Esophagus (tissue), 2 donors: ENCODE results near the gene ERAL1. TPM values are rescaled to one million over a fixed set of nuclear protein-coding genes. Genes with fewer than 3 reads are reported as not detected.

Experiments used
- H3K27ac ChIP-seq, 2 donors: one replicate each; pipeline ENCODE4 v1.5.1; 2013; ENCODE audit warnings: low read depth in 2 of 2, mild to moderate bottlenecking in 2 of 2, inconsistent platforms in 1 of 2, low read length in 1 of 2, moderate library complexity in 1 of 2
- H3K27me3 ChIP-seq, 2 donors: one replicate each; pipeline ENCODE4 v1.6.1; 2013; ENCODE audit warnings: low read length in 2 of 2, control low read depth in 1 of 2, mild to moderate bottlenecking in 1 of 2; ENCODE audit not compliant: insufficient read depth in 2 of 2, control insufficient read depth in 1 of 2
- H3K36me3 ChIP-seq, 2 donors: one replicate each; pipeline ENCODE4 v1.6.1; 2013; ENCODE audit warnings: low read length in 1 of 2; ENCODE audit not compliant: control insufficient read depth in 2 of 2, insufficient read depth in 2 of 2
- H3K4me1 ChIP-seq, 2 donors: one replicate each; pipeline ENCODE4 v1.6.1; 2013; ENCODE audit warnings: low read length in 1 of 2; ENCODE audit not compliant: control insufficient read depth in 2 of 2, insufficient read depth in 2 of 2
- H3K4me3 ChIP-seq, 2 donors: one replicate each; pipeline ENCODE4 v1.5.1; 2013; ENCODE audit warnings: low read length in 2 of 2, mild to moderate bottlenecking in 2 of 2, low read depth in 1 of 2, moderate library complexity in 1 of 2
- H3K9me3 ChIP-seq, 2 donors: one replicate each; pipeline ENCODE4 v1.6.1; 2013; ENCODE audit warnings: mild to moderate bottlenecking in 2 of 2, low read depth in 1 of 2, low read length in 1 of 2, moderate library complexity in 1 of 2; ENCODE audit not compliant: control insufficient read depth in 2 of 2, insufficient read depth in 1 of 2
- WGBS, 2 donors: extraction: QIAGEN DNeasy Blood & Tissue Kit; methylation state at CpG; one replicate each; pipeline ENCODE4 v1.1.7; 2013; 5-methylcytosine and 5-hydroxymethylcytosine counted together
- polyA plus RNA-seq, 2 donors: library from polyadenylated mRNA; stranded (reverse); fragments of 200-250 nt; gene quantifications; one replicate each; pipeline ENCODE4 v1.2.3, GENCODE V29; 2013
- donor health status: healthy with polysubstance abuse.
- donor health status: Bipolar disorder and iron deficiency.

Gene ERAL1
- 10 to 100 TPM; 24.0 to 32.4 TPM for polyA plus RNA-seq

GRCh38 chr17:28854457-28855335, at the start of gene ERAL1:
Gene ERAL1 (plus strand): TSS chr17:28855016. CDS start chr17:28855035, 19 bp downstream.
- Histone ChIP-seq H3K9me3 (no peaks in the 10 kb centered on the region), H3K27me3 (no peaks in the 10 kb centered on the region), H3K27ac (peak within 1 kb of the TSS; percentile 71 to 84), H3K36me3 (peaks cover 4 to 11% of the 10 kb centered on the region in 2 donors), H3K4me1 (peaks cover 0 to 3% of the 10 kb centered on the region in 2 donors), H3K4me3 (peak within 1 kb of the TSS; percentile 81 to 98)
- 1 to 2% methylated on average over 42 of the region's 42 CpGs for WGBS, 2 donors

GRCh38 chr17:28807925-28808634, 46.7 kb upstream of the ERAL1 start:
- Histone ChIP-seq H3K27ac (peak overlapping the region; percentile 70 to 91), H3K27me3 (no peaks in the 10 kb centered on the region), H3K4me3 (no peak overlapping the region), H3K36me3 (no peaks in the 10 kb centered on the region), H3K9me3 (no peaks in the 10 kb centered on the region), H3K4me1 (no peaks in the 10 kb centered on the region)
- 8 to 10% methylated on average over 2 of the region's 2 CpGs for WGBS, 2 donors

GRCh38 chr17:28810437-28810836, 44.4 kb upstream of the ERAL1 start:
- Histone ChIP-seq H3K27me3 (no peaks in the 10 kb centered on the region), H3K4me3 (no peak overlapping the region), H3K27ac (no peak overlapping the region), H3K36me3 (no peaks in the 10 kb centered on the region), H3K4me1 (no peaks in the 10 kb centered on the region), H3K9me3 (no peaks in the 10 kb centered on the region)
- 89 to 90% methylated on average over 1 of the region's 1 CpG for WGBS, 2 donors

- no peaks in the 10 kb centered on the region for H3K27me3 ChIP-seq
- H3K4me1 ChIP-seq = no peaks in the 10 kb centered on the region
- H3K36me3 ChIP-seq = no peaks in the 10 kb centered on the region
- H3K27ac ChIP-seq = peak overlapping the region; percentile 43 to 85
- peak overlapping the region; percentile 79 to 90 for H3K4me3 ChIP-seq
- 5 to 7% methylated on average over 6 of the region's 6 CpGs for WGBS, 2 donors
- no peaks in the 10 kb centered on the region for H3K9me3 ChIP-seq
These were observed 43.1 kb upstream of the ERAL1 start for GRCh38 chr17:28811651-28812090.

GRCh38 chr17:28812091-28812747, 42.6 kb upstream of the ERAL1 start:
- Histone ChIP-seq H3K4me1 (no peaks in the 10 kb centered on the region), H3K9me3 (no peaks in the 10 kb centered on the region), H3K4me3 (peak overlapping the region; percentile 79 to 90), H3K36me3 (no peaks in the 10 kb centered on the region), H3K27me3 (no peaks in the 10 kb centered on the region), H3K27ac (peak overlapping the region; percentile 95 to 96)
- WGBS, 2 donors = 1% methylated on average over 36 to 47 of the region's 47 CpGs

- Histone ChIP-seq H3K27me3 (no peaks in the 10 kb centered on the region), H3K36me3 (no peaks in the 10 kb centered on the region), H3K4me1 (no peaks in the 10 kb centered on the region), H3K4me3 (peak overlapping the region; percentile 79 to 90), H3K27ac (peak overlapping the region; percentile 95 to 96), H3K9me3 (no peaks in the 10 kb centered on the region)
- 0 to 1% methylated on average over 9 of the region's 10 CpGs for WGBS, 2 donors
These were observed 42.0 kb upstream of the ERAL1 start for GRCh38 chr17:28812748-28813377.

GRCh38 chr17:28816540-28816939, 38.3 kb upstream of the ERAL1 start:
- Histone ChIP-seq H3K9me3 (no peaks in the 10 kb centered on the region), H3K4me1 (no peaks in the 10 kb centered on the region), H3K36me3 (no peaks in the 10 kb centered on the region), H3K27me3 (no peaks in the 10 kb centered on the region), H3K27ac (no peak overlapping the region), H3K4me3 (no peak overlapping the region)
- 82% methylated on average over 4 of the region's 4 CpGs for WGBS, 2 donors

GRCh38 chr17:28818819-28819221, 36.0 kb upstream of the ERAL1 start:
- Histone ChIP-seq H3K27ac (no peak overlapping the region), H3K27me3 (no peaks in the 10 kb centered on the region), H3K36me3 (no peaks in the 10 kb centered on the region), H3K4me1 (no peaks in the 10 kb centered on the region), H3K9me3 (no peaks in the 10 kb centered on the region), H3K4me3 (no peak overlapping the region)
- 44 to 55% methylated on average over 3 of the region's 3 CpGs for WGBS, 2 donors

- no peak overlapping the region for H3K4me3 ChIP-seq
- WGBS, 2 donors = 45 to 67% methylated on average over 1 of the region's 1 CpG
- no peaks in the 10 kb centered on the region for H3K27me3 ChIP-seq
- H3K4me1 ChIP-seq = no peaks in the 10 kb centered on the region
- H3K9me3 ChIP-seq = no peaks in the 10 kb centered on the region
- no peak overlapping the region for H3K27ac ChIP-seq
- no peaks in the 10 kb centered on the region for H3K36me3 ChIP-seq
These were observed 35.2 kb upstream of the ERAL1 start for GRCh38 chr17:28819582-28819981.
